HG03342 (cell line): ENCODE results near the gene GTF2F1.
"Not testable (repeated sequence)": the region's sequence is repeated elsewhere in the genome, so short reads cannot be mapped to it uniquely, and the experiment has no call there.

Experiments
- ATAC-seq: cut with Tn5 transposase; IDR thresholded peaks from one replicate; pipeline ENCODE4 v1.9.1; 2021; ENCODE audit warnings: mild to moderate bottlenecking, moderate library complexity; ENCODE audit not compliant: unreplicated experiment

GTF2F1 gene

DNA sequence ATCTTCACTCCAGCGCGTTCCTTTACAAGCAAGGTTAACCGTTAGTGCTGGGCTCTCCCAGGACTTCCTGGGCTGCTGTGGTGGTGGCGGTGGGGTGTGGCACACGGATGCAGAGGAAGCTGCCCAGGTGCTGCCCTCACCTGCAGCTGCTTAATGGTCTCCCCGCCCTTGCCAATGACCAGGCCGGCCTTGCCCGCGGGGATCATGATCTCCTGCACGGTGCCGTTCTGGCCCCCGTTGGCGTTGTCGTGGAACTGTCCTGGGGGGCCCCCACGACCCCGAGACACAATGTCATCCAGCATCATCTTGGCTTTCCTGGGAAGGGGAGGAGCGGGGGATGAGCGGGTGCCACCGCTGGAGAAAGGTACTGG is 25.6 kb upstream of the GTF2F1 start:
- ATAC-seq = no peak

DNA sequence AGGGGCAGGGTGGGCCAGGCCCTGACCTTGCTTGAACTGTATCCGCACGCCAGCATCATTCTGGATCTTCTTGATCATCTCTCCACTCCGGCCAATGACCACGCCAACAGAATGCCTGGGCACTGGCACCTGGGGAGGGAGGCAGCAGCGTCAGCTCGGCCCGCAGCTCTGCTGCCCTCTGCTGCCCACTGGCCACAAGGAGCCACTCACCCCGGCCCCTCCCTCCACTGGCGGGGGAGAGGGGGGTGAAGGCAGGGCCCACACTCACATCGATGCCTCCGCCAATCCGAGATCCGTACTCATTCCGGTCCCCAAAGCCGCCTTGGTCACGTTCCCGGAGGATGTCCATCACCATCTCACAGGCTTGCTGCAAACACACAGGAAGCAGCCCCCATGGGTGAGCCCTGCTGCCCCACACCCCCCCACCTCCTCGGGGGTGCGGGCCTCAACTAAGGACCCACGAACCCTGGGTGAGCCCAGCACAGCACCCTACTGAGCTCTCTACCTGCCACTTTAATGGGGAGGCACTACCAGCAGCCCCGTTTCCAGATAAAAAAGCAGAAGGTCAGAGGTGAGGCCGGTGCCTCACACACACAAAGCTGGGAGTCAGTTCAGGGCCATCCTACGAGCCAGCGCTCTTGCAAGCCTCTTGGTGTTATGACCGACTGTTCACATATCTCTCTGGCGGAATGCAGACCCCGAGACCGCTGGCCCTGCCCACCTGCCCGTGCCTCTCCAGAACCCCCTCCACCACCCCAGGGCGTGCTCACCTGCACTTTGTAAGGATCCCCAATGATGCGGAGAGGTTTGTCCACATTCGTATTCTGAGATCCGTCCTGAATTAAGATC is 25.0 kb upstream of the GTF2F1 start:
- no peak for ATAC-seq

DNA sequence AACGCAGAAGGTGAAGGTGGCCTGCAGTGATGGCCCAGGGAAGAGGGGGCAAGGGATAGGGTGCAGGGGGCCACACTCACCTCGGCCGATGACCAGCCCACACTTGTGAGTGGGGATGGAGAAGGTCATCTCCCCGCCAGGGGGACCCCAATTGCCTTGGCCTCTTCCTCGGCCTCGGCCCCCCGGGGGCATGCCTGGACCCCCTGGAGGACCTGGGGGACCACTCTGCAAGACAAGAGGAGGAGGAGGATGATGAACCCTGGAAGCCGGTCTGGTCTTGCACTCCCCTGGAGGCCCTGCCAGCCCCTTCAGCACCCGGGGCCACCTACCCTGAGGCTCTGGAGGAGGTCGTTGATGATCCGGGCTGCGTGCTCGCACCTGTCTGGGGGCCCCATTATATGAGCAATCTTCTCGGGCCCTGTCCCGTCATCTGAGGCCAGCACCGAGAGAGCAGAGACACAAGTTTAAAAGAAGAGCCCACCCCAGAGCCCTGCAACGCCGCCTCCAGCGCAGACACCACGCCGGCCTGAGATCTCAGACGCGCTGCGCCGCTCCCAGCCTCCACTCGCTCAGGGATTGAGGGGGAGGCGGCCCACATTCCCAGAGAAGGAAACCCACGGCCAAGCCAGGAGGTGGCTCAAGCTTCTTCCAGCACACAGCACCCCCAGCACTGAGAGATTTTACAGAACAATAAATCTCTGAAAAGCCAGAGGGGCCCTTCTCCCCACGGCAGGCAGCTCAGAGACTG is 23.9 kb upstream of the GTF2F1 start:
- no peak for ATAC-seq

DNA sequence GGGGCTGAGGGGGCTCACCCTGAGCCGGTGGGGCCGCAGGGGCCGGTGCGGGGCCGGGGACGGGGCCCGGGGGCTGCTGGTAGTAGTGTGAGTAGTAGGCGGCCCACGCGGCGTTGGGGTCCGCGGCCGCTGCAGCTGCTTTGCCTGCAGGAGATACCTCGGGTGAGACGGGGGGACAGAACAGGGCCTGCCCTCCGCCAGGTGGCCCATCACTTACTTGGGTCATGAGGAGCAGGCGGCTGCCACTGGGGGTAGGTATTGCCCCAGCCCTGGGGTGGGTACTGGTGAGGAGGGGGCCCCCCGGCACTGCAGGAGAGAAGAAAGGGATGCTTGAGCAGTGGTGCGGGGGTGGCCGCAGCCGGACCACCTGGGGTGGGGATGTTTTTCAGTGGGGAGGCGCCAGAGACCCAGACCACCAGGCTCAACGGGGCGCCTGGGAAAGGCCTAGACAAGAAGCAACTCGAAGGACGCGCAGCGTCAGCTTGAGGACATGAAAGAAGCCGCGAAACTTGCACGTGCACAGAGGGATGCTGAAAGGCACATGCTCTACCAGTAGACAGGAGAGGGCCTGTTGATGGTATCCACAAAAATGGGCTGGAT is 22.7 kb upstream of the GTF2F1 start:
- ATAC-seq = no peak

DNA sequence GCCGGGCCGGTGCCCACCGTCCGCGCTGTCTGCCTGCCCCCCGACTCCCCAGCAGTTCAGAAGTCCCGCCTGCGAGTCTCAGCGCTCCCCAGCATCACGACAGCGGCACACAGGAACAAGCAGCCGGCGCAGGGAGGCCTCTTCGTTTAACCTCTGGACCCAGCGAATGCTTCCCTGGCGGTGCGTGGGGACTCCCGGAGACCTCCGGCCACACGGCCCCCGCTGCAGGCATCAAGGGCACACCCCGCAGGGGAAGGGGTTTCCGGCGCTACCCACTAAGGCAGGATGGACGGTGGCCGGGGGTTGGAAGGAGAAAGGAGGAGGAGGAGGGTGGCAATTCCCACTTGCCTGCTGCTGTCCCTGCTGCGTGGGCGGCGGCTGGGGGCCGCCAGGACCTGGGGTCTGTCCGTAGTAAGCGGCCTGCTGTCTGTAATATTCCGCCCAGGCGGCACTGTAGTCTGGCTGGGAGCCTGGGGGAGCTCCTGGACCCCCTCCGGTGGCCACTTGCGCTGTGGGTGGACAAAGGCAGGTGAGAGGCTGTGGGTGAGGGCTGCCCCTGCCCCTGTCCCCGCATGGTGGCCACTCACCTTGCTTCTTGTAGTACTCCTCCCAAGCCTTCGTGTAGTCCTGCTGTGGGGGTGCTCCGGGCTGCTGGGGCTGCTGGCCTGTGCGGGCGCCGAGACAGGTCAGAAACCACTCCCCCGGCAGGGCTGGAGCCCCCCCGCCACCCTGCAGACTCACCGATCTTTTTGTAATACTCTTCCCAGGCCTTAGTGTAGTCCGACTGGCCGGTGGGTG is 22.0 kb upstream of the GTF2F1 start:
- no peak for ATAC-seq

DNA sequence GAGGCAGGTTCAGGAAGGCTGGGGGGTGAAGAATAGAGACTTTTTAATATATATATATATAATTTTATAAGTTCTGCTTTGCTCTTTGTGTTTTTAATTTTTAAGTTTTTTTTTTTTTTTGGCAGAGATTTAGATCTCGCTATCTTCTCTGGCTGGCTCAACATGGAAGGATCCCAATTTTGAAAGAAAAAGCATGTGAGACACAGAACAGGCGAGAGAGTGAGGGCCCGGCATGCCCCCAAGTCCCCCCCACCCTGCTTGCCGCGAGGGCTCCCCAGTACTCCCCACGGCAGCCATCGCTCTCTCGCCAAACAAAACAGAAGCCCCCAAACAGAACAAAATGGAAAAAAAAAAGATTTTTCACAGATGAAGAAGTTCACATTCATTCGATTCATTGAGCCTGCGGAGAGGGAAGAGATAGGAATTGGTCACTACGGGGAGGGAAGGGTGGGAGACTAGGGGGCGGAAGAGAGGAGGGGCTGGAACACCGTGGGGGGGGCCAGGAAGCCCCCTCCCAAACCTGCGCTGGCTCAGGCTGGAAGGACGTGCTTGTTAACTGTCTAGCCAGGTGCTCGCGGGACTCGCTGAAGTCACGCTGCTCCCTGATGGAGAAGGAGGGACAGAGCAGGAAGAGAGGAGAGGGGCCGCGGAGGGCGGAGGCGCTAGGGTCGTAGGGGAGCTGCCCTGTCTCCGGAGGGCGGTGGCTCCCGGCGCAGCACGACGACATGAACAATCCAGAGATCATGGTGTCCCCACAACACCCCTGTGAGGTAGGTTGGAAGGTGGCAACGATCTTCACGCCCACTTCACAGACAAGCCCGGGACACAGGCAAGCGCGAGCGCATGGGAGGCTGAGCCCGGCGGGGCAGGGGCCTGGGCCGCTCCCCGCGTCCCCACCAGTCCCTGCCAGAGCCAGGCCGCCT is 21.0 kb upstream of the GTF2F1 start:
- ATAC-seq = no peak

DNA sequence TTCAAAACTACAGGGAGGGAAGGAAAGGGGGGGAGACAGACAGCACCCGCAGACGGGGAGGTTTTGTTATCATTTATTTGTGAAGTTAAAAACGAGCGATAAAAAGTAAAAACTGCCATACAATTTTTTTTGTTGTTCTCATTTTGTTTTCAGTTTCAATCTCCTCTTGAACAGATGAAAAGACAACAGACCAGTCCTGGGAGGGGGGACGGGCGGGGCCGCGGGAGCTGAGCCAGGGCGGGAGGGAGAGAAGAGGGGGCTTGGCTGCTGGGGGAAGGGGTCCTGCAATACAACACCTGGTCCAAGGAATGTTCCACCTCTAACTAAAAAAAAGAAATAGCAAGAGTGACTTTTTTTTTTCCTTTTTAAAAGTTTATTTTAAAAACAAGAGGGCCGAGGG is 20.3 kb upstream of the GTF2F1 start:
- no peak for ATAC-seq

DNA sequence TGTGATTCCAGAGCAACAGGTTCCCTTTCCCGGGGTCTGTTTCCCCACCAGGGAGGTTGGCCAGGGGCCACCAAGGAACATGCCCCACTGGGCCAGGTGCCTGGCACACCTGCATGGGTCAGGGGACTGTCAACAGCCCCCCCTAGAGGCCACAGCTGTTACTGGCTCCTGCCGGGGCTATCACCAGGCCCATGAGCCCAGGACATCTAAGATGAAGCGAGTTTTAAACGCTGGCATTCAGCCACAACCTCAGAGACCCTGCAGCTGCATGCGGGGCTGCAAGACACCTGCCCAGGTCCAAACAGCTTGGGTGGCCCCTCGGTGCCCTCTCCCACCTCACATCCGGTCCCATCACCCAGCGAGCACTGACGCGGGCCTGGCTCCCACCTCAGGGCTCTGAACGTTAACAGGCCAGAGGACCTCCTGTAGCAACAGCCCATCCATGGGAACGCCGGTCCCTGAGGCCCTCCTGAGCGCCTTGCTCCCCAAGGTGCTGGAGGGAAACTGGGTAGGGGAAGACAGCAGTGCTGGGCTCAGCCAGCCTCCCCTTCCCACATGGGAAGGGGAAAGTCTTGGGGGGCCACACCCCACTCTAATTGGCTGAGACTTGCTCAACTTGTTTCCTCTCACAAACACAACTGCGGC is 19.6 kb upstream of the GTF2F1 start:
- no peak for ATAC-seq

DNA sequence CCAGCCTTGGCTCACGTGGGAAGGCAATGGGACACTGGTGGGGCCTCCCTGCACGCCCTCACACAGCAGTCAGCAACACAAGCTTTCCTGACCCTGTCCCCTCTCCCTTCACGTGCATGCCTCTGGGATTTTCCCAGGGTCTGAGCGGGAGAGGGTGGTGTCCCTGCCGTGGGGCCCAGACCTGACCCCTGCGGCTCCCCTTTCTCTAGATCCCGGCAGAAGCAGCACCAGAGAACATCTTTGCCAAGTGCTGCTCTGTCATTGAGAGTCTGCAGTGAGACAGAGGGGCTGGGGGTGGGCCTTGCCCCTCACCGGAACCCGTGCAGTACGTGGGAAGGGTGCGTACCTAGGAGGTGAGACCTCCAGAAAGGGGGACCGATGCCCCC is 19.1 kb upstream of the GTF2F1 start:
- ATAC-seq = no peak

DNA sequence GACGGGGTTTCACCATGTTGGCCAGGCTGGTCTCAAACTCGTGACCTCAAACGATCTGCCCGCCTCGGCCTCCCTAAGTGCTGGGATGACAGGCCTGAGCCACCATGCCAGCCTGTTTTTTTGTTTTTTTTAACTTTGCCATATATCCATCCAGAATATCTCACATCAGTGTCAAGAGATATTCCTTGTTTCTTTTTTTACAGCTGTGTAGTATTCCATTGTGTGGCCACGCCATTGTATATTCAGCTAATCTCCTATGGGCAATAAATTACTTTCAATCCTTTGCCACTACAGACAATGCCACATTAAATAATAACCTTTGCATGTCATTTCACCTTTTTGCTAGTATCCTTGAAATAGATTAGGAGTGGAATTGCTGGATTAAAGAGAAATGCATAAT is 16.4 kb upstream of the GTF2F1 start:
- ATAC-seq = no peak

DNA sequence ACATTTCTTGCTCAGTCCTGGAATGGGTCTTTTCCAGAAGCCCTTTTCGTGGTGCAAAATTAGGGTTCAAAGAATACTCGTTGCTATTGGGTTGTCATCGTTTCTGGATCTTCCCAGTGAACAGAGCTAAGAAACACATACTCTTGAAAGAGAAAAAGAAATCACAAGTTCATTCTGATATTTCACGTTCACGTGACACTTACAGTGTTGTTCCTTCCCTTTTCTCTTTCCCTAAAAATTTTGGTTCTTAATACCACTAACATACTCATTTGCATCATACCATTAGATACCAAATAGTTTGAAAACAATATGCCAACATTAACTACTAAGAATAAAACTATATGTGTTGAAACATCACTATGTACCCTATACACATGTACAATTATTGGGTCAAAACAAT is 13.4 kb upstream of the GTF2F1 start:
- ATAC-seq = no peak

DNA sequence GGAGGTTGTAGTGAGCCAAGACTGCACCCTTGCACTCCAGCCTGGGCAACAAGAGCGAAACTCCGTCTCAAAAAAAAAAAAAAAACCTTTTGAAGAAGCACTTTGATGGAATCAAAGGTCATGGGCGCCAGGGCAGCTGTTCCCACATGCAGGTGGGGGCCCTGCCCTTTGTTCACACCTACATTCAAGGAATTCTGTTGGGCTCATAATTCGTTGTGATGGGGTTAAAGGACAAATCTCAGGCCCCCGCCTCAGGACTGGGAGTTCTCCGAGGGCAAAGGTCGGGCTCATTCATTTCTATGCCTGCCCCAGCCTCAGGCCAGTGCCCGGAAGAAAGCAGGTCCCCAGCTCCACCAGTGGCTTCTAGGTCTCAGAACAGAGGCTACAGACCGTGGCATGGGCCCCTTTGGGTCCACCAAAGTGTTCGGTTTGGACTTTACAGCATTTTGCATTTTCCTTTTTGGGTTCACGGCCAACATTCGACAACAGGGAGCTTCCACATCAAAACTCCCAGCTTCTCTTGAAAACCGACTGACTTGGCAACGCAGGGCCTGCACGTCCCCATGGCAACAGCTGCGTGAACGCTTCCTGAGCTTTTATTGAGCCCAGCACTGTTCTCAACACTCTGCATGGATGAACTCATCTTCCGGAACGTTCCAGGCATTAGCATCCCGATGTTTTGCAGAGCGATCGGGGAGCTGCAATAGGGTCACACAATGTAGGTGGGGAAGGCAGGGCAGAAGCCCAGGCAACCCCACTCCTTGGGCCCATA is 10.1 kb upstream of the GTF2F1 start:
- ATAC-seq = no peak

DNA sequence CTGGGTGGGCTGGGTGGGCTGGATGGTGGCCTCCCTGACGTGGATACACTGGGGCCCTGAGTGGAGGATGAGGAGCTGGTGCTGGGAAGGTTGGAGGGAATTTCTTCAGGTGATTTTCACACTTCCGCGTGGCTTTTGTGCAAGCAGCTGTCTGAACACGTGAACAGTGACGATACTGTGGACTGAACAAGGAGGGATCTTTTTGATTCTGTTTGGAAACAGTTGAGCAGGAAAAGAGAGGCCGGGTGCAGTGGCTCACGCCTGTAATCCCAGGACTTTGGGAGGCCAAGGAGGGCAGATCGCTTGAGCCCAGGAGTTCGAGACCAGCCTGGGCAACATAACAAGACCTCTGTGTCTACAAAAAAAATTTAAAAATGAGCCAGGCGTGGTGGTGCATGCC is 9.1 kb upstream of the GTF2F1 start:
- ATAC-seq = no peak

DNA sequence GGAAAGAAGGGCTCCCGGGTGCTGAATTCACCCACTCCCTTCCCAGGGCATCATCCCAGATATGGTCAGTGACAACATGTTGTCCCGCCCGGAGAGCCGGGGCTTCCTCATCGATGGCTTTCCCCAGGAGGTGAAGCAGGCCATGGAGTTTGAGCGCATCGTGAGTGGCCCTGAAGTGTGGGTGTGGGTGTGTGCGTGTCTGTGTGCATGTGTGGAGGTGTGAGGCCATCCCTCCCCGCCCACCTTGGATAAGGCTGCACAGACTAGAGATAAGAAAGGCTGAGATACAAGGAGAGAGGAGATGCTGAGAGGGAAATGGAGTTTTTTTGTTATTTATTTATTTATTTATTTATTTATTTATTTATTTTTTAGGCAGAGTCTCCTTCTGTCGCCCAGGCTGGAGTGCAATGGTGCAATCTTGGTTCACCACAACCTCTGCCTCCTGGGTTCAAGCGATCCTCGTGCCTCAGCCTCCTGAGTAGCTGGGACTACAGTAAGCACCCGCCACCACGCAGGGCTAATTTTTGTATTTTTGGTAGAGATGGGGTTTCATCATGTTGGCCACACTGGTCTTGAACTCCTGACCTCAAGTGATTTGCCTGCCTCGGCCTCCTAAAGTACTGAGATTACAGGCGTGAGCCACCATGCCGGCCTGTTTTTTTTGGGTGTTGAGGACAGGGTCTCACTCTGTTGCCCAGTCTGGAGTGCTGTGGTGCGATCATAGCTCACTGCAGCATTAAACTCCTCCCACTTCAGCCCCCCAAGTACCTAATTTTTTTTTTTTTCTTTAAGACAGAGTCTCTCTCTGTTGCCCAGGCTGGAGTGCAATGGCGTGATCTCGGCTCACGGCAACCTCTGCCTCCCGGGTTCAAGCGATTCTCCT is 7.3 kb upstream of the GTF2F1 start:
- ATAC-seq = not testable (repeated sequence)

DNA sequence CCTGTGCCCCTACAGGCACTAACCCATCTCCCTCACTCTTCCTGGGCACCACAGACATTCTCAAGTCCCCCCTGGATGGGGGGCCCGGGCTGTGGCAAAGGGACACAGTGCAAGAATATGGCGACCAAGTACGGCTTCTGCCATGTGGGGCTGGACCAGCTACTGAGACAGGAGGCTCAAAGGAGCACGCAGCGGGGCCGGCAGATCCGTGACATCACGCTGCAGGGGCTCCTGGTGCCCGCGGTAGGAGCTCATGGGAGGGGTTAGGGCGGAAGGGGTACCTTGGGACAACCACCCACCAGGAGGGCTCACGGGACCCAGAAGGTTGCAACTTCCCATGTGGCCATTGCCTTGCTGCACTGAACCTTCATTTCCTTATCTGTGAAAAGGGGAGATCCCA is 3.3 kb upstream of the GTF2F1 start:
- ATAC-seq = no peak

DNA sequence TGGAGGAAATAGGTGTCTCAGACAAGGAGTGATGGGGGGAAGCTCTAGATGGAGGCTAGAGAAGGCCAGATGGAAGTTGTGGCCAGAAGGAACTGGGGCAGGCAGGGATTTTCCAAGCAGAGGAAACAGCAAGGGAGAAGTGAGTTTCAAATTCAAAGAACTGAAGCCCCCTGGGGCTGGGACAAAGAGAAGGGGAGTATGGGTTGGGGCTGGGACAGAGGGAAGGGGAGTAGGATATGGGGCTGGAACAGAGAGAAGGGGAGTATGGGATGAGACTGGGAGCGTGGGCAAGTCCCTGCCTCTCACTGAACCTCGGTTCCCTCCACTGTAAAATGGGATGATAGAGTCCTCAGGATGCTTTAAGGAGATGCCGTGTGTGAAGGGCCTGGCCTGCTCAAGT is 1.9 kb upstream of the GTF2F1 start:
- no peak for ATAC-seq

DNA sequence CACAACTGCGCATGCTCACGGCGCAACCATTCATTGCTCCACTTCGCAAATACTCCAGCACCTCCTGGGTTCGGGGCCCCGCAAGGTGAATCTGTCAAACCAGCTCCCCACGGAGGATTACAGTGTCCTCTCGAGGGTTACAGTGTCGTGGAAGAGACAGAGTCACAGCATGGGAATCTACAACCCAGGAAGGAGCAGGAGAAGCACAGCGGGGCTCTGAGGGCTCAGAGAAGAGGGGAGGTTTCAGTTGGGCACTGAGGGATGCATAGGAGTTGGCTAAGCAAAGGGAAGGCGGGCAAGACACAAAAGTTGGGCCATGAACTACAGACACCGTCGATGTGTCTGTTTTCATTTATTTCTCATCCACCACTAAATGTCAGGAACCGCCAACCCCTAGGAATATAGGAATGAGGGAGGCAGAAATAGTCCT is 1.0 kb upstream of the GTF2F1 start:
- ATAC-seq = no peak
